ENCODE results near the gene PTGFRN.

DNA sequence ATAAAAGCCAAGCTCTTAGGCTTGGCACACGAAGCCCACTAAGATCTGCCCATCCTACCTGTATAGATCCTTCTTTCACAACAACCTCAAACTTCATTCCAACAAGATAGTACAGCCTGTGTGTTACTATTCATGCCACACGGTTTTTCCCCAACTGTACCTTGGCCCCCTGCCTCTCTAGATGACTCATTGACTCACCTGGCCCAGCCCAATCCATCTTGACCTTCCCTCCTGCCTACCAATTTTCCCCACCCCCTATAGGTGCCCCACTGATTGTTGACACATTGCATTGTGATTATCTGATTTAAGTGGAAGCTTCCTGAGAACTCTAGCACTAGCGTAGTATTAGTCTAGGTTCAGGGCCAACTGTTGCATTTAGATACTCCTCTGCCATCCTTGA is 89.9 kb downstream of the PTGFRN start:
- no peak for TF ChIP-seq EZH2phosphoT487 (IDR thresholded peaks at IDR 0.05)
- TF ChIP-seq, protein P1, sequence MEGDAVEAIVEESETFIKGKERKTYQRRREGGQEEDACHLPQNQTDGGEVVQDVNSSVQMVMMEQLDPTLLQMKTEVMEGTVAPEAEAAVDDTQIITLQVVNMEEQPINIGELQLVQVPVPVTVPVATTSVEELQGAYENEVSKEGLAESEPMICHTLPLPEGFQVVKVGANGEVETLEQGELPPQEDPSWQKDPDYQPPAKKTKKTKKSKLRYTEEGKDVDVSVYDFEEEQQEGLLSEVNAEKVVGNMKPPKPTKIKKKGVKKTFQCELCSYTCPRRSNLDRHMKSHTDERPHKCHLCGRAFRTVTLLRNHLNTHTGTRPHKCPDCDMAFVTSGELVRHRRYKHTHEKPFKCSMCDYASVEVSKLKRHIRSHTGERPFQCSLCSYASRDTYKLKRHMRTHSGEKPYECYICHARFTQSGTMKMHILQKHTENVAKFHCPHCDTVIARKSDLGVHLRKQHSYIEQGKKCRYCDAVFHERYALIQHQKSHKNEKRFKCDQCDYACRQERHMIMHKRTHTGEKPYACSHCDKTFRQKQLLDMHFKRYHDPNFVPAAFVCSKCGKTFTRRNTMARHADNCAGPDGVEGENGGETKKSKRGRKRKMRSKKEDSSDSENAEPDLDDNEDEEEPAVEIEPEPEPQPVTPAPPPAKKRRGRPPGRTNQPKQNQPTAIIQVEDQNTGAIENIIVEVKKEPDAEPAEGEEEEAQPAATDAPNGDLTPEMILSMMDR (IDR thresholded peaks at IDR 0.05), result no peak
